NCI-H2171 (cell line): ENCODE measurements around the gene TTLL11.

Experiments used
- DNase-seq: peaks from one replicate; lab custom pipeline; 2025; lab: John Stamatoyannopoulos, UW

TTLL11 gene

GRCh38 chr9:121937240-121937639, 155.9 kb downstream of the TTLL11 start:
- no peak for DNase-seq

- no peak for DNase-seq
Observed at GRCh38 chr9:121935739-121936138, 157.4 kb downstream of the TTLL11 start.

GRCh38 chr9:121930956-121931355, 162.2 kb downstream of the TTLL11 start:
- no peak for DNase-seq

- no peak for DNase-seq
Observed at GRCh38 chr9:121929893-121930875, 162.9 kb downstream of the TTLL11 start.

GRCh38 chr9:121927636-121928035, 165.5 kb downstream of the TTLL11 start:
- DNase-seq: peak; percentile 50

- DNase-seq: no peak
Observed at GRCh38 chr9:121927081-121927480, 166.0 kb downstream of the TTLL11 start.

GRCh38 chr9:121926351-121926801, 166.7 kb downstream of the TTLL11 start:
- no peak for DNase-seq

- no peak for DNase-seq
Observed at GRCh38 chr9:121925935-121926334, 167.2 kb downstream of the TTLL11 start.

- DNase-seq: no peak
Observed at GRCh38 chr9:121924700-121925099, 168.4 kb downstream of the TTLL11 start.

GRCh38 chr9:121921444-121921843, 171.7 kb downstream of the TTLL11 start:
- peak; percentile 66 for DNase-seq

GRCh38 chr9:121917375-121918335, 175.5 kb downstream of the TTLL11 start:
- DNase-seq: no peak

GRCh38 chr9:121915304-121915625, 177.8 kb downstream of the TTLL11 start:
- no peak for DNase-seq

- DNase-seq: no peak
Observed at GRCh38 chr9:121914604-121915303, 178.4 kb downstream of the TTLL11 start.

- no peak for DNase-seq
Observed at GRCh38 chr9:121914017-121914595, 179.0 kb downstream of the TTLL11 start.

GRCh38 chr9:121912812-121913627, 180.1 kb downstream of the TTLL11 start:
- DNase-seq: no peak

- DNase-seq: no peak
Observed at GRCh38 chr9:121910491-121911040, 182.5 kb downstream of the TTLL11 start.

- no peak for DNase-seq
Observed at GRCh38 chr9:121909111-121909510, 184.0 kb downstream of the TTLL11 start.

- no peak for DNase-seq
Observed at GRCh38 chr9:121906074-121906870, 186.8 kb downstream of the TTLL11 start.

GRCh38 chr9:121902461-121903135, 190.5 kb downstream of the TTLL11 start:
- no peak for DNase-seq
